SK-N-SH treated with all-trans-retinoic acid at 6 μM for 48 hours (cell line): Measurements from ENCODE around the gene ALG10B.

ENCODE experiments used
- ARNTL ChIP-seq: fragments of 450-650 bp; formaldehyde crosslinking; IDR thresholded peaks from 2 replicates; pipeline ENCODE4 v1.5.0; 2020; ENCODE audit warnings: low read depth, mild to moderate bottlenecking, moderate library complexity, borderline replicate concordance
- CREB5 ChIP-seq: fragments of 250-450 bp; sonication (Bioruptor Pico); IDR thresholded peaks from 2 replicates; pipeline ENCODE4 v1.5.1; 2020; ENCODE audit warnings: low read depth, mild to moderate bottlenecking, moderate library complexity
- RARB ChIP-seq: fragments of 250-450 bp; sonication (Bioruptor Pico); IDR thresholded peaks from 2 replicates; pipeline ENCODE4 v1.8.0; 2021; ENCODE audit warnings: mild to moderate bottlenecking, moderate library complexity
- TCF4 ChIP-seq: fragments of 250-450 bp; sonication (Bioruptor Pico); IDR thresholded peaks from 2 replicates; pipeline ENCODE4 v1.8.0; 2021; ENCODE audit warnings: mild to moderate bottlenecking, moderate library complexity, borderline replicate concordance
- ZC3H10 ChIP-seq: fragments of 250-450 bp; sonication (Bioruptor Pico); IDR thresholded peaks from 2 replicates; pipeline ENCODE4 v1.5.1; 2021; ENCODE audit warnings: mild to moderate bottlenecking, moderate library complexity
- ZFP3 ChIP-seq: fragments of 250-450 bp; sonication (Bioruptor Pico); IDR thresholded peaks from 2 replicates; pipeline ENCODE4 v1.5.0; 2020; ENCODE audit warnings: mild to moderate bottlenecking, moderate library complexity
- ZFP30 ChIP-seq: fragments of 450-650 bp; formaldehyde crosslinking; IDR thresholded peaks from 2 replicates; pipeline ENCODE4 v1.5.0; 2022; ENCODE audit warnings: mild to moderate bottlenecking, moderate library complexity
- ZNF70 ChIP-seq: fragments of 450-650 bp; formaldehyde crosslinking; IDR thresholded peaks from 2 replicates; pipeline ENCODE4 v1.5.0; 2020; ENCODE audit warnings: mild to moderate bottlenecking, moderate library complexity
- TF ChIP-seq, protein P1 (sequence below): fragments of 250-450 bp; sonication (Bioruptor Pico); IDR thresholded peaks from 2 replicates; pipeline ENCODE4 v1.8.0; 2020; ENCODE audit warnings: mild to moderate bottlenecking, moderate library complexity, borderline replicate concordance
- TF ChIP-seq, protein P2 (sequence below): fragments of 250-450 bp; sonication (Bioruptor Pico); IDR thresholded peaks from 2 replicates; pipeline ENCODE4 v1.5.0; 2020; ENCODE audit warnings: mild to moderate bottlenecking, moderate library complexity

GRCh38 chr12:38370311-38370710 is 53.7 kb downstream of the ALG10B start:
- TF ChIP-seq, protein P1, sequence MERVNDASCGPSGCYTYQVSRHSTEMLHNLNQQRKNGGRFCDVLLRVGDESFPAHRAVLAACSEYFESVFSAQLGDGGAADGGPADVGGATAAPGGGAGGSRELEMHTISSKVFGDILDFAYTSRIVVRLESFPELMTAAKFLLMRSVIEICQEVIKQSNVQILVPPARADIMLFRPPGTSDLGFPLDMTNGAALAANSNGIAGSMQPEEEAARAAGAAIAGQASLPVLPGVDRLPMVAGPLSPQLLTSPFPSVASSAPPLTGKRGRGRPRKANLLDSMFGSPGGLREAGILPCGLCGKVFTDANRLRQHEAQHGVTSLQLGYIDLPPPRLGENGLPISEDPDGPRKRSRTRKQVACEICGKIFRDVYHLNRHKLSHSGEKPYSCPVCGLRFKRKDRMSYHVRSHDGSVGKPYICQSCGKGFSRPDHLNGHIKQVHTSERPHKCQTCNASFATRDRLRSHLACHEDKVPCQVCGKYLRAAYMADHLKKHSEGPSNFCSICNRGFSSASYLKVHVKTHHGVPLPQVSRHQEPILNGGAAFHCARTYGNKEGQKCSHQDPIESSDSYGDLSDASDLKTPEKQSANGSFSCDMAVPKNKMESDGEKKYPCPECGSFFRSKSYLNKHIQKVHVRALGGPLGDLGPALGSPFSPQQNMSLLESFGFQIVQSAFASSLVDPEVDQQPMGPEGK (CRISPR knock-in tag): no peak
- TF ChIP-seq, protein P2, sequence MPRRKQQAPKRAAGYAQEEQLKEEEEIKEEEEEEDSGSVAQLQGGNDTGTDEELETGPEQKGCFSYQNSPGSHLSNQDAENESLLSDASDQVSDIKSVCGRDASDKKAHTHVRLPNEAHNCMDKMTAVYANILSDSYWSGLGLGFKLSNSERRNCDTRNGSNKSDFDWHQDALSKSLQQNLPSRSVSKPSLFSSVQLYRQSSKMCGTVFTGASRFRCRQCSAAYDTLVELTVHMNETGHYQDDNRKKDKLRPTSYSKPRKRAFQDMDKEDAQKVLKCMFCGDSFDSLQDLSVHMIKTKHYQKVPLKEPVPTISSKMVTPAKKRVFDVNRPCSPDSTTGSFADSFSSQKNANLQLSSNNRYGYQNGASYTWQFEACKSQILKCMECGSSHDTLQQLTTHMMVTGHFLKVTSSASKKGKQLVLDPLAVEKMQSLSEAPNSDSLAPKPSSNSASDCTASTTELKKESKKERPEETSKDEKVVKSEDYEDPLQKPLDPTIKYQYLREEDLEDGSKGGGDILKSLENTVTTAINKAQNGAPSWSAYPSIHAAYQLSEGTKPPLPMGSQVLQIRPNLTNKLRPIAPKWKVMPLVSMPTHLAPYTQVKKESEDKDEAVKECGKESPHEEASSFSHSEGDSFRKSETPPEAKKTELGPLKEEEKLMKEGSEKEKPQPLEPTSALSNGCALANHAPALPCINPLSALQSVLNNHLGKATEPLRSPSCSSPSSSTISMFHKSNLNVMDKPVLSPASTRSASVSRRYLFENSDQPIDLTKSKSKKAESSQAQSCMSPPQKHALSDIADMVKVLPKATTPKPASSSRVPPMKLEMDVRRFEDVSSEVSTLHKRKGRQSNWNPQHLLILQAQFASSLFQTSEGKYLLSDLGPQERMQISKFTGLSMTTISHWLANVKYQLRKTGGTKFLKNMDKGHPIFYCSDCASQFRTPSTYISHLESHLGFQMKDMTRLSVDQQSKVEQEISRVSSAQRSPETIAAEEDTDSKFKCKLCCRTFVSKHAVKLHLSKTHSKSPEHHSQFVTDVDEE (CRISPR knock-in tag): no peak
- TF ChIP-seq TCF4 (CRISPR knock-in tag) (no peak), ZC3H10 (CRISPR knock-in tag) (no peak), ZFP3 (CRISPR knock-in tag) (no peak), ZNF70 (no peak), ZFP30 (no peak), RARB (CRISPR knock-in tag) (no peak), CREB5 (CRISPR knock-in tag) (no peak), ARNTL (no peak)
